ENCODE measurements around the gene MRPL47.

MRPL47 gene

GRCh38 chr3:179546814-179547241 is 57.6 kb downstream of the MRPL47 start:
- ChIA-PET POLR2A (no interaction called here), CTCF (interaction anchor here (1.6 to 2.6 kb wide), 2 partner anchors 11 to 12 kb away, joined by 5 to 8 read pairs; no protein-coding TSS in a partner anchor)

DNA sequence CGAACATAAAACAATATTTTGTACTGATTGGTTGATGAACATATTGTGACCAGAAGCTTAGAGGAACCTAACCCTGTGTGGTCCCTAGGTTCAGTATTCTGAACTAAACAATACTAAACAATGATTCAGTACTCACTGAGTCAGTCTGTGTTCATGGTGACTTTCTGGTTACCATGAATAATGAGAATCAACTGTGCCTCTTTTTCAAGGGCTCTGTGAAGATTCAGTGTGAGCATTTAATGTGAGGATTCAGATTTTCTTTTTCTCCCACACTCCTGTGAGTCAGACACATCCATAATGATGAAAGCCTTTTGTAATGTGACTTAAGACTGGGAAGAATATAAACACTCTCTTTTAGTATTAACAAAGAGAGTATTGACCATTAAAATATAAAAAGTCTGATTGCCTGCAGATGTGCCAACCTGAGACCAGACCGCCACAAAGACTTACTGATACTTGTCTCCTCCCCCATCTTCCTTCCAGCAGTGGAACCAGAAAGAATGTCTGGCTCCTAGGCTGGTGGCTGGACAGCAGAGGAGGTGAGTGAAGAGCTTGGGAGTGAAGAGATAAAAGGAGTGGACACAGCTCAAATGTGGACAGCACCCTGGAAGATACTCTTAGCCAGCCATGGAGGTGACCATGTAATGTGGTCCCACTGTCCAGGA is 59.3 kb downstream of the MRPL47 start:
- POLR2A ChIA-PET: no interaction called here
- no peak for TF ChIP-seq CTCF (IDR thresholded peaks at IDR 0.05; ENCODE audit: control extremely low read depth, extremely low read depth, low read depth, missing control alignments)
- CTCF ChIA-PET: interaction anchor here (1.0 kb wide), 1 partner anchor 13 kb away, joined by 3 read pairs; no protein-coding TSS in a partner anchor
- no peak for DNase-seq (ENCODE audit: extremely low spot score)

More at GRCh38 chr3:179546814-179547241, 57.6 kb downstream of the MRPL47 start:
- TF ChIP-seq CTCF (IDR thresholded peaks at IDR 0.05; ENCODE audit: control extremely low read depth, extremely low read depth, low read depth, missing control alignments): no peak
- no peak for DNase-seq (ENCODE audit: extremely low spot score)

GRCh38 chr3:179542375-179542774 is 62.1 kb downstream of the MRPL47 start:
- no peak for TF ChIP-seq CTCF (IDR thresholded peaks at IDR 0.05; ENCODE audit: control extremely low read depth, extremely low read depth, low read depth, missing control alignments)
- CTCF ChIA-PET: no interaction called here
- POLR2A ChIA-PET: no interaction called here

GRCh38 chr3:179541596-179541995 is 62.8 kb downstream of the MRPL47 start:
- CTCF ChIA-PET: no interaction called here
- no peak for TF ChIP-seq CTCF (IDR thresholded peaks at IDR 0.05; ENCODE audit: control extremely low read depth, extremely low read depth, low read depth, missing control alignments)
- POLR2A ChIA-PET: no interaction called here
- DNase-seq (ENCODE audit: extremely low spot score): no peak

More at GRCh38 chr3:179542375-179542774, 62.1 kb downstream of the MRPL47 start:
- DNase-seq (ENCODE audit: extremely low spot score): no peak

DNA sequence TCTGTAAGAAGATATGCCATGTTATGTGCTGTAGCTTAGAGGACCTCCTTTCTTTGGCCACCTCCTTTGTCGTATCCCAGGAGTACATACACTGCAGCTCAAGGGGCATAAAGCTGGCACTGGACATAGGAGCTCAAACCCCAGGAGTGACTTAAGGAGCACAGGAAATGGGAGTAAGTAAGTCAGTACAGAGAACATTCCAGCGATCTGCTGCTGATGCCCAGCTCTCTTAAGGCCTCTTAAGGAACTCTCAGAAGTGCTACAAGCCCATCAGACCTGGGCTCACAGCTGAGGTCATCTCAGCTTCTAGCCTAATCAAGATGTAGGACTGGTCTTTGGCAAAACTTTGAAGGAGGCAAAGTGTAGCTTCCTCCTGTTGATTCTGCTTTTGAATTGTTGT is 63.3 kb downstream of the MRPL47 start:
- POLR2A ChIA-PET: no interaction called here
- CTCF ChIA-PET: no interaction called here
- no peak for TF ChIP-seq CTCF (IDR thresholded peaks at IDR 0.05; ENCODE audit: control extremely low read depth, extremely low read depth, low read depth, missing control alignments)
- no peak for DNase-seq (ENCODE audit: extremely low spot score)
